Measurements from ENCODE around the gene GRIK3. TPM values are rescaled to one million over a fixed set of nuclear protein-coding genes. Genes with fewer than 3 reads are reported as not detected.
A peak's percentile ranks its signal among the peaks of the same experiment; 100 is the strongest.
"Not testable (repeated sequence)": the region's sequence is repeated elsewhere in the genome, so short reads cannot be mapped to it uniquely, and the experiment has no call there.

The GRIK3 gene
- total RNA-seq, 2 donors from 2014 or later = not detected

DNA sequence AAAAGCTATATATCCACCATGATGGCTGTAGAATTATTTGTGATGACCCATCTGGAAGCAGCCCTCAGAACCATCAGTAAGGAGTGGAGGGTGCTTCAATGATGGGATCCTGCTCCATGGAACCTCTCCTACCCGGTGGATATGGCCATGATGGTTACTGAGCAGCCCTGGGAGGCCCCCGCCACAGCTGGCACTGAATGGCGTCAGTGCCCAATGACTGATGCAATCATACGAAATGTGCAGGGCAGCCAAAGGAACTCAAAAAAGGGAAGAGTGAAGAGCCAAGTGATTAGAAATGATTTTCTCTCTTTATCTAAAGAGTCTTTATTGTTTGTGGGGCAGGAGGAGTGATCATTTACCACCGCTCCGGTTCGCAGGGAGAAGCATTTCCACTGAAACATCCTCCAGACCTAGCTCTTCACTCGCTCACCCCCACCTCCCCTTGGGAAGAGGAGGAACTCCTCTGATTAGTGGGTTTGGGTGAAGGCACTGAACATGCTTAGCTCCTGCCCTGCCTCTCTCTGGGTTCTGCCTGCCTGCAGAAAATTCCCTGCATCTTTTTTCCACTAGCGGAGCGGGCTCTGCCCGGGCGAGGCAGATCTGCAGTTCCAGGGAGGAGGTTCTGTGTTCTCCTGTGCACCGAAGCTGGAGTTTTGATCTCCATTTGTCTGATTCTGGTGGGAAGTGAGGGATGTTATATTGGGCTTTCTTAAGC, 260.3 kb downstream of the GRIK3 start:
- no peak overlapping the region for H3K27ac Mint-ChIP-seq
- H3K27me3 Mint-ChIP-seq = peaks cover 32 to 49% of the 10 kb centered on the region in 2 donors
- ATAC-seq (no peak), DNase-seq (ENCODE audit: low spot score) (peak; percentile 23)
- no peak overlapping the region for H3K4me3 Mint-ChIP-seq
- H3K9me3 Mint-ChIP-seq = no peaks in the 10 kb centered on the region
- H3K4me1 Mint-ChIP-seq (ENCODE audit: low read depth in 2 of 2) = no peaks in the 10 kb centered on the region
- no peaks in the 10 kb centered on the region for H3K36me3 Mint-ChIP-seq

DNA sequence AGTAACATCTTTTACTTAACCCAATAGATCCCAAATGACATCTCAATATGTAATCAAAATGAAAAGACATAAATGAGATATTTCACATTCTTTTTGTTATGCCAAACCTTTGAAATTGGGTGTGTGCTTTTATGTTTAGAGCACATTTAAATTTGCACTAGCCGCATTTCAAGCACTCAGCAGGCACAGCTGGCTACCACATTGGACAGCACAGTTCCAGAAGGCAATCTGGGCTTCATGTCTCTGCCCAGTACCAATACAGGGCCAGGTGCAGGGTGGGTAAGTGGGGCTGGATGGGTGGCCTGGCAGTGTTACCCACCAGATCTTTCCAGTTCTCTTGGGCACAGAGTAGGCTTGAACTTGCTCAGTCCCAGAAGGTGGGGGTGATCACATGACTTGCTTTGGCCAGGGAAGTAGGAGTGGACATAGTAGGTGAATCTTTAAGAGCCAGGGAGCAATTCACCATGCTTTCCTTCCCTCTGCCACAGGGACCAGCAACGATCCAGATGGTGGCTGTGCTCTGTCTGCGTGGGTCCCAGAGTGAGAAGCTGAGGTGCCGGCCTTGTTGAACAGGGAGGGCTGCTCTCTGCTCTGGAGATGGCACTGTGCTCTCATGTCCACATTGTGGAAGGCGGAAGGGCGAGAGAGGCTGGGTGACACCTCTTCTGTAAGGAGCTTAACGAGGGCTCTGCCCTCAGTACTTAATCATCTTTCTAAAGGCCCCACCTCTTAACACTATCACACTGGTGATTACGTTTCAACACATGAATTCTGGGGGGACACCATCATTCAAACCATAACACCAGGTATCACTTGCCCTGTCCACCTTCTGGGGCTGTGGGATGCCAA, 261.4 kb downstream of the GRIK3 start:
- H3K4me1 Mint-ChIP-seq (ENCODE audit: low read depth in 2 of 2) = no peaks in the 10 kb centered on the region
- no peak overlapping the region for H3K4me3 Mint-ChIP-seq
- peaks cover 37 to 52% of the 10 kb centered on the region in 2 donors for H3K27me3 Mint-ChIP-seq

DNA sequence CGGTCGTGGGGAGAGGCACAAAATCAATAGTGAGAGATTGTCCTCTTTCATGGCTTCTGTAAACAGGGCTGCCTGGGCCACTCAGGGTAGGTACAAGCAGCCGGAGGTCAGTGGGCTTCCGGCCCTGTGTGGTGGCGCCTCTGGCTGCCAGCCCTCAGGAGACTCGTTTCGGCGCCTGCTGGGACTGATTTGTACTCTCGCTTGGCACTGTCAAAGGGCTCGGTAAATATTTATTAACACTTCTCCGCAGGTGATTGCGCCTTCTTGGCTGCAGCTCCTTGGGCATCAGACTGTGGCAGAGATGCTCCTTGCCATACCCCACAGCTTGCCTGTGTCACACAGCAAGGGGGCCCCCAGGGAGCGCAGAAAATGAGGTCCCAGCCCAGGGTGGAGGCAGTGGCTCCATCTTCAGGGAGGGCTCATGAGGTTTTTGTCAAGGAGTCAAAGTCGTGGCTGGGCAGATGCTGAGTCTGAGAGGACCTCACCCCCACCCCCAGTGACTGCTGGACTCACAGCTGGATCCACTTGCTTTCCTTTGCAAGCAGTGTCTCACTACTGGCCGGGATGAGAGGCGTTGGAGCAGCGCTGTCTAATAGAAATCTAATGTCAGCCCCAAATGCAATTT, 262.5 kb downstream of the GRIK3 start:
- ATAC-seq = no peak
- Mint-ChIP-seq H3K4me1 (ENCODE audit: low read depth in 2 of 2) (no peaks in the 10 kb centered on the region), H3K4me3 (no peak overlapping the region), H3K27me3 (peaks cover 37 to 51% of the 10 kb centered on the region in 2 donors), H3K27ac (no peak overlapping the region), H3K9me3 (no peaks in the 10 kb centered on the region), H3K36me3 (no peaks in the 10 kb centered on the region)
- peak; percentile 39 for DNase-seq (ENCODE audit: low spot score)

More for the DNA sequence above, 261.4 kb downstream of the GRIK3 start:
- H3K9me3 Mint-ChIP-seq = no peaks in the 10 kb centered on the region
- peak; percentile 35 for DNase-seq (ENCODE audit: low spot score)
- H3K36me3 Mint-ChIP-seq = no peaks in the 10 kb centered on the region
- no peak overlapping the region for H3K27ac Mint-ChIP-seq
- ATAC-seq = no peak

- no peaks in the 10 kb centered on the region for H3K36me3 Mint-ChIP-seq
- no peak overlapping the region for H3K27ac Mint-ChIP-seq
- DNase-seq (ENCODE audit: low spot score) (no peak), ATAC-seq (peak in 1 of 2 donors; percentile 11)
- H3K4me1 Mint-ChIP-seq (ENCODE audit: low read depth in 2 of 2) = no peaks in the 10 kb centered on the region
- H3K27me3 Mint-ChIP-seq = peaks cover 33 to 45% of the 10 kb centered on the region in 2 donors
- no peak overlapping the region for H3K4me3 Mint-ChIP-seq
- no peaks in the 10 kb centered on the region for H3K9me3 Mint-ChIP-seq
Observed at GRCh38 chr1:36771240-36771639, 263.1 kb downstream of the GRIK3 start.

- ATAC-seq (no peak), DNase-seq (ENCODE audit: low spot score) (peak; percentile 15)
- Mint-ChIP-seq H3K4me1 (ENCODE audit: low read depth in 2 of 2) (no peaks in the 10 kb centered on the region), H3K36me3 (no peaks in the 10 kb centered on the region), H3K27ac (no peak overlapping the region), H3K4me3 (no peak overlapping the region), H3K27me3 (peaks cover 33 to 39% of the 10 kb centered on the region in 2 donors), H3K9me3 (no peaks in the 10 kb centered on the region)
Observed at GRCh38 chr1:36769886-36770830, 264.2 kb downstream of the GRIK3 start.

DNA sequence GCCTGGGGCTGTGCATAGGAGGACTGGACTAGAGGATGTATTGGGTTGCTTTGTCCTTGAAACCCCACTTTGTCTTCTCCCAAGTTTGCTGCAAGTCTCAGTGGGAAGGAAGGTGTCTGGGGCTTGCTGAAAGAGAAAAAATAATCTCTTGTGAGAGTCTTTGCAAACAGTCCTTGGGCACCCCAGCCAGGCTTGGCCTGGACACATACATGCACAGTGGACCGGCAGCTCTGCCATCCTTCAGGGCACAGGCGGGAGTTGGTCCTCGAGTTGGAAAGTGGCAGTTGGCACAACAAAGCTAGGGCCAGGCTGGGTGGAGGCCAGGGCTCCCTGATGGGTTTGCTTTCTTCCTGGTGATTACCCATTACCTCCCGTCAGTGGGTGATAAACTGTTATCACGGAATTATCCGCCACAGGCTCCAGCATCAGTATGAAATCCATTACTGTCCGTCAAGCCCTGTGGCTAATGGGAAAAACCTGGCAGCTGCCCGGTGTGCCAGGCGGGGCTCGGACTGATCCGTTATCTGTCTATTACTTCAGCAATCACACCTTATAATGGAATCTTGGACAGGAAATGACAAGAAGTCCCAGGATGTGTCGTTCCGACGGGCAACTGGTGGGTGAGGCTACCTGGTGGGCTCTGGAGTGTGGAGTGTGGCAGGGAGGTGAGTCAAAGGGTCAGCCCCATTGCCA, 265.7 kb downstream of the GRIK3 start:
- Mint-ChIP-seq H3K27ac (no peak overlapping the region), H3K9me3 (no peaks in the 10 kb centered on the region), H3K27me3 (peaks cover 24 to 30% of the 10 kb centered on the region in 2 donors), H3K4me1 (ENCODE audit: low read depth in 2 of 2) (no peaks in the 10 kb centered on the region), H3K4me3 (no peak overlapping the region), H3K36me3 (no peaks in the 10 kb centered on the region)
- ATAC-seq (no peak), DNase-seq (ENCODE audit: low spot score) (peak; percentile 18)

GRCh38 chr1:36767429-36767828, 266.9 kb downstream of the GRIK3 start:
- H3K27ac Mint-ChIP-seq; H3K4me3 Mint-ChIP-seq; H3K36me3 Mint-ChIP-seq; ATAC-seq; H3K9me3 Mint-ChIP-seq; DNase-seq (ENCODE audit: low spot score); H3K4me1 Mint-ChIP-seq (ENCODE audit: low read depth in 2 of 2): not testable (repeated sequence)
- H3K27me3 Mint-ChIP-seq = peaks cover 24 to 29% of the 10 kb centered on the region in 2 donors

DNA sequence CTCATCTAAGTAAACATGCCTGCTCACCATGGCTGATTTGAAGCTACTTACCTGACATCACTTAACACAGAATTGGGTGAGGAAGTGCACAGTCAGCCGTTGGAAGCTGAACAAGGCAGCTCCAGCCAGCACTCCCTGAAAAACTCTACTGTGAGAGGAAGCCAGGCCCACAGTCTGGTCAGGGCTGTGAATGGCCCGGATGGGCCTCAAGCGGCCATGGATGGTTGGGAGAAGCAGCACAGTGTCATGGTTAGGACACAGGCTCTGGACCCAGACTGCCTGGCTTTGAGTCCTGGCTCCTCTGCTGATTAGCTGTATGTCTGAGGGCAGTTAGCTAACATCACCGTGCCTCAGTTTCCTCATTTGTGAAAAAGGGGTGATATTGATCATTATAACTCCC, 267.8 kb downstream of the GRIK3 start:
- H3K9me3 Mint-ChIP-seq = no peaks in the 10 kb centered on the region
- peaks cover 24 to 29% of the 10 kb centered on the region in 2 donors for H3K27me3 Mint-ChIP-seq
- DNase-seq (ENCODE audit: low spot score) = no peak
- H3K4me3 Mint-ChIP-seq = no peak overlapping the region
- H3K36me3 Mint-ChIP-seq = no peaks in the 10 kb centered on the region
- H3K4me1 Mint-ChIP-seq (ENCODE audit: low read depth in 2 of 2) = no peaks in the 10 kb centered on the region
- H3K27ac Mint-ChIP-seq = no peak overlapping the region
- no peak for ATAC-seq

- H3K4me3 Mint-ChIP-seq = no peak overlapping the region
Observed at GRCh38 chr1:36765785-36766300, 268.5 kb downstream of the GRIK3 start.

GRCh38 chr1:36764798-36765197, 269.5 kb downstream of the GRIK3 start:
- peaks cover 14 to 15% of the 10 kb centered on the region in 2 donors for H3K27me3 Mint-ChIP-seq
- H3K27ac Mint-ChIP-seq = no peak overlapping the region
- no peak overlapping the region for H3K4me3 Mint-ChIP-seq
- H3K9me3 Mint-ChIP-seq = no peaks in the 10 kb centered on the region
- DNase-seq (ENCODE audit: low spot score) = peak; percentile 45
- no peaks in the 10 kb centered on the region for H3K36me3 Mint-ChIP-seq
- no peak for ATAC-seq
- H3K4me1 Mint-ChIP-seq (ENCODE audit: low read depth in 2 of 2) = no peaks in the 10 kb centered on the region

More at GRCh38 chr1:36765785-36766300, 268.5 kb downstream of the GRIK3 start:
- Mint-ChIP-seq H3K36me3 (no peaks in the 10 kb centered on the region), H3K27me3 (peaks cover 22 to 25% of the 10 kb centered on the region in 2 donors), H3K27ac (no peak overlapping the region), H3K4me1 (ENCODE audit: low read depth in 2 of 2) (no peaks in the 10 kb centered on the region), H3K9me3 (no peaks in the 10 kb centered on the region)
- ATAC-seq (no peak), DNase-seq (ENCODE audit: low spot score) (peak; percentile 28)

DNA sequence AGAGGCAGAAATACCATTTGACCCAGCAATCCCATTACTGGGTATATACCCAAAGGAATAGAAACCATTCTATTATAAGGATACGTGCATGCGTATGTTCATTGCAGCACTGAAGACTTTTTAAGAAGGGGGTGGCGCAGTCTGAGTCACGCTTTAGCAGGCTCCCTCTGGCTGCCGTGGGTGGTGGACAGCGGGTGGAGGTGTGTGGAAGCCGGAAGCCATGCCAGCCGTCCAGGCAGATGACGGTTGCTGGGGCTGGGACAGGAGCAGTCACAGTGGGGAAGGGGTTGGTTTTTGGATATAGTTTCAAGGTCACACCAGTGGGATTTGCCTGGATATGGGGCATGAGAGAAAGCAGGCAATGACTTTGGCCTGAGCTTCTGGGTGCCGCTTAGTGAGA, 270.5 kb downstream of the GRIK3 start:
- DNase-seq (ENCODE audit: low spot score) = peak; percentile 13
- no peak for ATAC-seq

DNA sequence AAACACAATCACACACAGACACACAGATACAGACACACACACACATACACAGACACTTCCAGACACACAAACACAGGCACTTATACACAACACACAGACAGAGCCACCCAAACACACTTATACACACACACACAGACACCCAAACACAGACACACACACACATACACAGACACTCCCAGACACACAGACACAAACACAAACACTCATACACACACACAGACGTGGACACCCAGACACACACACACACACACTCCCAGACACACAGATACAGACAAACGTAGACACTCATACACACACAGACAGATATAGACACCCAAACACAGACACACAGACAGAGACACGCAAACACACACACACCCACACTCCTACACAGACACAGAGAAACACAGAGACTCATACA, 272.1 kb downstream of the GRIK3 start:
- Mint-ChIP-seq H3K4me1 (ENCODE audit: low read depth in 2 of 2) (no peaks in the 10 kb centered on the region), H3K27ac (no peak overlapping the region), H3K27me3 (peaks cover 5 to 6% of the 10 kb centered on the region in 2 donors), H3K36me3 (no peaks in the 10 kb centered on the region), H3K9me3 (no peaks in the 10 kb centered on the region), H3K4me3 (no peak overlapping the region)
- ATAC-seq (peak in 1 of 2 donors; percentile 15), DNase-seq (ENCODE audit: low spot score) (no peak)

More for the DNA sequence above, 270.5 kb downstream of the GRIK3 start:
- H3K36me3 Mint-ChIP-seq = no peaks in the 10 kb centered on the region
- no peaks in the 10 kb centered on the region for H3K4me1 Mint-ChIP-seq (ENCODE audit: low read depth in 2 of 2)
- H3K27ac Mint-ChIP-seq = no peak overlapping the region
- no peak overlapping the region for H3K4me3 Mint-ChIP-seq
- H3K27me3 Mint-ChIP-seq = peaks cover 6 to 8% of the 10 kb centered on the region in 2 donors
- no peaks in the 10 kb centered on the region for H3K9me3 Mint-ChIP-seq
